Lung microvascular endothelial cell (primary cell): ENCODE measurements around the gene FAM222B. TPM values are rescaled to one million over a fixed set of nuclear protein-coding genes. Genes with fewer than 3 reads are reported as not detected.

Experiments used
- DNase-seq, 2 donors: peaks; one replicate each; pipeline versions ENCODE4 v3.0.0 to v3.0.0-alpha.2; 2010; ENCODE audit warnings: low read depth in 2 of 2
- total RNA-seq: library from RNA; depleted of rRNA; stranded (reverse); fragments of >200 nt; gene quantifications from 2 replicates; pipeline ENCODE4 v1.2.1, GENCODE V29; 2014

FAM222B gene
- total RNA-seq, 1 donor from 2014 or later, result 6.5 TPM

DNA sequence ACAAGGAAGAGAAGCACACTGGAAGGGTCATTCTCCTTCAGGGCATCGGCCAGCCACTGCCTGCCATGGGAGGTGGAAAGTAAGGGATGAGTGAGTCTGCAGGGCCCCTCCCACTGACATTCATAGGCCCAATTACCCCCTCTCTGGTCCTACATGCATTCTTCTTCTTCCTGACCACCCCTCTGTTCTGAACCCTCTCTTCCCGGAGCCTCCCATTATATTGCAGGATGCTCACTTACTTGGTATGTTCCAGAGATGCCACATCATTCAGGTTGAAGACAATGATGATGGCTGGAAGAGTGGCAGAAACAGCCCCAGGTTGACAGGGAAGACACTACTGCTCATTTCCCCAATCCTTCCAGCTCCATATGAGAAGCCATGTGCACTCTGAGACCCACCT, 127.4 kb downstream of the FAM222B start:
- DNase-seq, result no peak

DNA sequence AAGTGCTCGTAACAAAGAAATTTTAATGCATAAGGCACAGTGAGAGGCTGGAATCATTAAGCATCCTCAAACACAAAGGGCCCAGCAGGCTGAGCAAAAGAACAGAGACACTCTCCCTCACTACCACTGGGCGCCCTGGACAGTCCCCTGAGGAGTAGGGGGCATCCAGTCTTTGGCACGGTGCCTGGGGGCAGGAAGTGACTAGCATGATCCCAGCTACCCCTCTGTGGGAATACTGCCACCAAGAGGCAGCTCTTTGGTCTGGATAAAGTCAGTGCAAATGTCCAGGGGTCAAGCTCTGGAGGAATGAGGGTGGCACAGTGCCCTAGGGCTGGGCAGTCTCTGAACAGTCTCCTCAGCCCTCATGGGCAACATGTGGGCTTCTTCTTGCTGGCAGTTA, 128.3 kb downstream of the FAM222B start:
- no peak for DNase-seq

DNA sequence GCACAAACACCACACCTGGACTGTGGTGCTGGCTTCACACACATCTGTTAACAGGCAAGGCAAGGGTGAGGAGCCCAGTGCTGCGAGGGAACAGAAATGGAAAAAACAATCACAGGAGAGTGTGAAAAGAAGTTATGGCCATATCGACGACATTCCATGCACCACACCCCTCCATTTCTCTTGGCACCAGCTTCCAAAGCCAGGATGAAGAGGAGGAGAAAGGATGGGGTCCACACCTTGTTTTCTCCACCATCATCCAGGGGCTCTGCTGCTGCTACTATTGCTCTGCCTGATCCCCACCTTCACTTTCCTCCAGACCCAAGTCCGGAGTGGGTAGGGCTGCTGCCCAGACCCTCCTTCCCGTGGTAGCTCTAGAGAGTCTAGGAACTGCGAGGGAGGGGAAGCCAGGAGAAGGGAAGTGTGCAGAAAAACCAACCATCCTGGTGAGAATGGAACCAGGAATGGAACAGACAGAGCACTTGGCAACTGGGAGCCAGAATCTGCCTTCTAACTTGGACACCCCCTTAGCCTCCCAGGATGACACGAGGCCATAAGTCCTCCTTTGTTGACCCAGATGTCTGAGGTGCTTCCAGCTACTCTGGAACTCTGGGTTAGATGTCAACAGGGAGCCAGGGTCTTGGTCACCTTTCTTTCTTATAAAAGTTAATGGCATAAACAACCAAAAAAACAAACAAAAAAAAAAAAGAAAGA, 129.7 kb downstream of the FAM222B start:
- no peak for DNase-seq

DNA sequence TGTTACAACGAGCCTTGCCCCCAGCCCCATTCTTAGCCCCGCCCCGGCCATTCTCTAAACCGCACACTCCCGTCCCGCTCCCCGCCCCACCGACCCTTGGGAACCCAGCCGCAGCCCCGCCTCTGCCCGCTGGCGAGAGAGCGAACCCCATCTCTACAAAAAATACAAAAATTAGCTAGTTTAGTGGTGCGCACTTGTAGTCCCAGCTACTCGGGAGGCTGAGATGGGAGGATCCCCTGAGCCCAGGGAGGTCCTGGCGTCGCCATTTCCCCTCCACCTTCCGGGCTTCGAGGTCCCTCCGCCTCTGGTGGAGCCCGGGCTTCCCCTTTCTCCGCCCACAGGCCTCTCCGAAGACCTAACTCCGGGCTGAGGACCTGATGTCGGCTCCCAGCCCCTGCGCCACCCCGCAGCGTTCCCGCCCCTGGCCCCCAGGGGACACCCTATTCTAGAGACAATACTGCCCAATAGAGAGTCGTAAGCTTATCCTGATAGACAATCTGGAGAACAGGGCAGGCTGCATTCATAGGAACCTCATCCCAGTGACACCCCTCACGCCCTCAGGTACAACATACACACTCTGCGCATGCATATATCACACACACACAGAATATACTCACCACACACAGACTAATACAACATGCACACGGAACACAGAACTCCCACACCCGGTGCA, 130.4 kb downstream of the FAM222B start:
- no peak for DNase-seq

DNA sequence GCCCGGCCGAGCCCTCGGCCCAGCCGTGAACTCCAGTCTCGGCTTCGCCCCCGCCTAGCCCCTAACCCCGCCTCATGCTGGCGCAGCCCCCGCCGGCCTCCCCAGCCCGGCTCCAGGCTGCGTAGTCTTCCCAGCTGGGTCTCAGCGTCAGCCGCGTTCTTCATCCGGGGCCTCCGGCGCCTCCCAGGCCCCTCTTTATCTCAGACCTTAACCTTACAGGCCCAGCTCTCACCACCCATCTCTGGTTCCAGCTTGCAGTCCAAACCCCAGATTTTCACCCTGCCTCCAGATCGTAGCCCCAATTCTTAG, 130.9 kb downstream of the FAM222B start, which contains the start of gene PROCA1:
Gene PROCA1 (minus strand): TSS at position 166 of the 309 bp plus-strand sequence. CDS start 228 bp downstream, outside the sequence.
- DNase-seq, result no peak

DNA sequence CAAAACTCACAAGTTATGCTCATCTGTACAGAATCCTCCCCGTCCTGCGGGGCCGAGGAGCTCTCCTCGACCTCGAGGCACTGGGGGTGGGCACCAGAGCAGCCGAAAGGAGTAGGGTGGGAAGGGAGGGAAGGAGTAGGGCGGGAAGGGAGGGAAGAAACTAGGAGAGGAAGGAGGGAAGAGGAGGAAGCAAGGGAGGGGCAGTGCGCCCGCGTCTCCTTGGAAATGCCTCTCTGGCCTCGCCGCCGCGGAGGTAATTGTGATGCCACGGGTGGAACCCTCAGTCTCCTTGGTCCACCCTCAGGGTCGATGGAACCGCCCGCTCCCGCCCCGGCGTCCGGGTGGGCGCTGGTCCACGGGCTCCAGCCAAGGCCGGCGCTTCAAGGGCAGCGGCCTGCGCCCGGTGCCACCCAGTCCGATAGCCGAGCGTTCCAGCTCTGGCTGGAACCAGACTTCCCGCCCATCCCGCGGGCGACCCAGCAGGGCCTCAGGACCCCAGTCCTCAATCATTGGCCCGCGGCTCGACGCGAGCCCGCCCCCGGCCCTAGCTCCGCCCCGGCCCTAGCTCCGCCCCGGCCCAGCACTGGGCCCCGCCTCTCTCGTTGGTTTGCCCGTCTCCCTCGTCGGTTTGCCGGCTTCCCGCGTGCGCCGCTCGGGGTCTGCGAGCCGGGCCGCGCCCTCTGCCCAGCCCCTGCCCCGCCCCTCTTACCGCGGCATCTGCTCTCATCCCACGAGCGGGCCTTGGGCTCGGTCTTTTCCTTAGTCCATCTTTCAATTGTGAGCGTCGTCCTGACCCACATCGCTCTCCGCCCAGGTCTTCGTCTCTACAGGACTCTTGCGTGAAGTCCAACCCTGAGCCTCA, 131.5 kb downstream of the FAM222B start:
- DNase-seq, result peak; percentile 83 to 87

DNA sequence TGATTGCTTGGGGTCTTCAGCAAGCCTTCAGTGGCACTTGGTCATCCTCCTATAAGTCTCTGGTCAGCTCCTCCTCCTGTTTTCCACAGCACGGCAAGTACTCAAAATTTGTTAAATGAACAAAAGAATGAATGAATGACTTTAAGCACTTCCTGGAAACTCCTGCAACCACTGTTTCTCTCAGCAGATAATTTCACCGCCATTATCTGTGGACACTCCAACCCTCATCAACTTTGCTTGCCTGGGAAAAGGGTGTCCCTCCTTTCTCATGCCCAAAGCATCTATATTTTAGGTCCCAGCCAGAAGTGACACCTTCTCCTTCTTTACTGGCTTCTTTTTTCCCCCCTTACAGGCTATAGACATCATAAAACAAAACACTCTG, 135.3 kb downstream of the FAM222B start:
- no peak for DNase-seq

DNA sequence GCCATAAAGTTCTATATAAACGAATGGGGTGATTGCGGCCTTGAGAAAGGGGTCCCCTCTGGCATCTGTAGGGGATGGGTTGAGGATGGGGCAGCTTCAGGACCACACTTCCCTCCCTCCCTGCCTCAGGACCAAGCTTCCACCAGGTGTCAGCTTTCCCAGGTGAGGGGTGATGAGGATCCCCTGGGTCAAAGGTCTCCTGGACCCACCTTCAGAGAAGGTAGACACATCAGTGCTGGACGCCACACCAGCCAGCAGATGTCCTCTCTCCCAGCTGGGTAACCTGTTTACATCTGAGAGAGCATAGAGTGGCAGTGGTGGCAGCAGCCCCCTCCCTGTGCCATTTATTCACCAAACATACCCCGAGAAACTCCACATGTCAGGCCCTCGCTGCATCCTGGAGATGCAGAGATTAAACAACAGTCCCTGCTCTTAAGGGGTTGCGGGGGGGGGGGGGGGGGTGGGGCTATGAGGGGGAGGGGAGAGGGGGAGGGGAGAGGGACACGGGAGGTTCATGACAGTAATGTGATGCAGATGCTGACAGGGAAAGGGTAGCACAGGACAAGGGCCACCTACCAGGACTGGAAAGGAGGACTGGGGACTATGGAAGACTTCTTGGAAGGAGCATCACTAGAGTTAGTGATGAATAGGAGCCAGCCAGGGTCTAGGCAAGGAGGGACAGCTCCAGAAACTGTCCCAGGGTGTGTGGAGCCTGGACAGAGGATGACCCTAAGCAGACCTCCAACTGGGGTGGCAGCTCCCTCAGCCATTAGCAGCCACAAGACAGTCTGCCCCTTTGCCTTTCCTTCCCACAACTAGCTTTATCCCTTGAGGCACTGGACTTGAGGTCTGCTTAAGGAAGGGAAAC, 135.9 kb downstream of the FAM222B start:
- DNase-seq, result no peak

Other genes with a start within 250 kb of the FAM222B start
- gene SPAG5, start 243.8 kb downstream of the FAM222B start, total RNA-seq, result 6.2 and 12.4 TPM in 2 replicates
- gene RSKR, start 228.6 kb downstream of the FAM222B start, total RNA-seq, result 2.2 and 3.2 TPM in 2 replicates
- 107 and 151 TPM in 2 replicates for gene BLTP2, start 197.6 kb downstream of the FAM222B start, total RNA-seq
- gene SDF2, start 180.9 kb downstream of the FAM222B start, total RNA-seq, result 61.7 and 105 TPM in 2 replicates
- gene SUPT6H, start 180.6 kb downstream of the FAM222B start, total RNA-seq, result 34.2 and 42.3 TPM in 2 replicates
- gene PROCA1, start 130.9 kb downstream of the FAM222B start, total RNA-seq, result 0.20 and 0.22 TPM in 2 replicates
- 11.3 and 22.2 TPM in 2 replicates for gene RAB34, start 124.9 kb downstream of the FAM222B start, total RNA-seq
- 479 and 600 TPM in 2 replicates for gene RPL23A, start 122.8 kb downstream of the FAM222B start, total RNA-seq
- gene TLCD1, start 116.6 kb downstream of the FAM222B start, total RNA-seq, result 0.87 and 1.2 TPM in 2 replicates
- gene NEK8, start 114.0 kb downstream of the FAM222B start, total RNA-seq, result 1.3 and 1.6 TPM in 2 replicates
- 22.2 and 26.2 TPM in 2 replicates for gene TRAF4, start 98.8 kb downstream of the FAM222B start, total RNA-seq
- 23.1 and 24.6 TPM in 2 replicates for gene ERAL1, start 12.2 kb upstream of the FAM222B start, total RNA-seq
- 73.2 and 93.7 TPM in 2 replicates for gene FLOT2, start 54.9 kb upstream of the FAM222B start, total RNA-seq
- gene DHRS13, start 60.3 kb upstream of the FAM222B start, total RNA-seq, result 6.3 and 14.5 TPM in 2 replicates
- 4.1 and 6.5 TPM in 2 replicates for gene PHF12, start 108.7 kb upstream of the FAM222B start, total RNA-seq
- gene SEZ6, start 163.2 kb upstream of the FAM222B start, total RNA-seq, result under 0.01 TPM in 1 of 2 replicates, not detected in the other
- gene PIPOX, start 200.4 kb upstream of the FAM222B start, total RNA-seq, result 1.2 and 1.3 TPM in 2 replicates